Activated CD4-positive, alpha-beta memory T cell treated with anti-CD3 and anti-CD28 coated beads for 36 hours (primary cell): ENCODE measurements around the gene MTMR6. TPM values are rescaled to one million over a fixed set of nuclear protein-coding genes. Genes with fewer than 3 reads are reported as not detected.

Source experiments
- CTCF ChIA-PET: fragments of 350-600 bp; sonication (Branson Sonifier 250); formaldehyde crosslinking; loops from one replicate; lab custom pipeline; 2021; ENCODE audit warnings: antibody characterized with exemption, inconsistent platforms; lab: Charles Lee
- POLR2A ChIA-PET: fragments of 350-600 bp; sonication (Branson Sonifier 250); formaldehyde crosslinking; loops from one replicate; lab custom pipeline; 2021; ENCODE audit warnings: antibody characterized with exemption; lab: Charles Lee
- DNase-seq: peaks from one replicate; pipeline ENCODE4 v3.0.0-alpha.2; 2020
- H3K27ac Mint-ChIP-seq: one replicate; pipeline ENCODE4 v1.8.0; 2021; ENCODE audit warnings: mixed read lengths
- H3K27me3 Mint-ChIP-seq: one replicate; pipeline ENCODE4 v1.8.0; 2021; ENCODE audit warnings: mixed read lengths
- H3K36me3 Mint-ChIP-seq: one replicate; pipeline ENCODE4 v1.8.0; 2021; ENCODE audit warnings: mixed read lengths
- H3K4me1 Mint-ChIP-seq: one replicate; pipeline ENCODE4 v1.8.0; 2021; ENCODE audit warnings: low read depth, mixed read lengths
- H3K4me3 Mint-ChIP-seq: one replicate; pipeline ENCODE4 v1.8.0; 2021; ENCODE audit warnings: mild to moderate bottlenecking, mixed read lengths
- H3K9me3 Mint-ChIP-seq: one replicate; pipeline ENCODE4 v1.8.0; 2021; ENCODE audit warnings: mixed read lengths
- intact Hi-C: fragments of 100-400 bp; cut with micrococcal nuclease; formaldehyde crosslinking; loops from one replicate; pipeline ENCODE4 v1.15.1; 2023
- total RNA-seq, 2 experiments: library from RNA; stranded (reverse); gene quantifications; one replicate each; pipeline ENCODE4 v1.2.3, GENCODE V29; 2021

The MTMR6 gene
- total RNA-seq, 2 experiments from 2014 or later = 12.2 to 12.5 TPM

DNA sequence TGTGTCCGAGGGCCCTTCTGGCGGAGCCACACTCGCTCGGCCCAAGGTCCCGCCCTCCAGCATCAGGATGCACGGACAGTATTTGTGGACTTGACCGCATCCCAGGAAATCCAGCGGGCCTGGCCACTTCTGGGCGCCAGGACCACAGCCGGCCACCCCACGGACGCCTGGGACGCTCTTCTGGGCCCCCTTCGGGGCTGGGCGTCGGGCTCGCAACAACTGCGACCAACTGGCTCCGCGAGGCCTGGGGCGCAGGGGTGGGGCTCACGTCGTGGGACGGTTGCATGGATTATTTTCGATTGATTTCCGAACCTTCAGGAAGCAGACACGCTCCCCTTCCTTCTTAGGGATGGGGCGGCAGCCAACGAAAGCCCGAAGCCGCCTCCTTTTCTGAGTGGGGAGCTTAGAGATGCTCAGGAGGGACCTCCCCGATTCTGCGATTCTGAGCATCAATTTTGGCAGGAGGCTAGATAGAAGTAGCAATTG, 13.6 kb upstream of the MTMR6 start:
- POLR2A ChIA-PET = interaction anchor here (0.6 to 1.4 kb wide), 2 partner anchors 25 to 29 kb away, joined by 3 read pairs; no protein-coding TSS in a partner anchor
- intact Hi-C loops = loop anchor here (1.0 to 5.0 kb wide), 5 partner anchors 14 to 379 kb away; partner anchors contain the start of gene MTMR6

GRCh38 chr13:25295701-25296100, 8.4 kb upstream of the MTMR6 start:
- Mint-ChIP-seq H3K36me3 (no peaks in the 10 kb centered on the region), H3K27me3 (no peaks in the 10 kb centered on the region), H3K4me3 (no peak overlapping the region), H3K27ac (no peak overlapping the region), H3K9me3 (no peaks in the 10 kb centered on the region), H3K4me1 (peaks cover 8% of the 10 kb centered on the region)
- CTCF ChIA-PET = interaction anchor here (1.4 to 2.4 kb wide), 2 partner anchors 9 to 12 kb away, joined by 3 to 8 read pairs; partner anchors contain the start of gene MTMR6
- POLR2A ChIA-PET = no interaction called here
- intact Hi-C loops = no loop called here
- DNase-seq = no peak

More for the DNA sequence above, 13.6 kb upstream of the MTMR6 start:
- H3K9me3 Mint-ChIP-seq = no peaks in the 10 kb centered on the region
- peak overlapping the region; percentile 92 for H3K4me3 Mint-ChIP-seq
- peaks cover 23% of the 10 kb centered on the region for H3K36me3 Mint-ChIP-seq
- peak; percentile 35 for DNase-seq
- CTCF ChIA-PET = interaction anchor here (1.2 to 1.8 kb wide), 2 partner anchors 14 to 29 kb away, joined by 4 to 6 read pairs; partner anchors contain the start of gene MTMR6
- peak overlapping the region; percentile 92 for H3K27ac Mint-ChIP-seq
- no peaks in the 10 kb centered on the region for H3K27me3 Mint-ChIP-seq
- H3K4me1 Mint-ChIP-seq = peaks cover 31% of the 10 kb centered on the region

- CTCF ChIA-PET = interaction anchor here (1.4 to 2.4 kb wide), 2 partner anchors 9 to 12 kb away, joined by 3 to 8 read pairs; partner anchors contain the start of gene MTMR6
- Mint-ChIP-seq H3K27ac (no peak overlapping the region), H3K36me3 (no peaks in the 10 kb centered on the region), H3K4me1 (peaks cover 6% of the 10 kb centered on the region), H3K4me3 (no peak overlapping the region), H3K9me3 (no peaks in the 10 kb centered on the region), H3K27me3 (no peaks in the 10 kb centered on the region)
- intact Hi-C loops = no loop called here
- POLR2A ChIA-PET = no interaction called here
- no peak for DNase-seq
Observed at GRCh38 chr13:25295228-25295627, 7.9 kb upstream of the MTMR6 start.

- no peaks in the 10 kb centered on the region for H3K36me3 Mint-ChIP-seq
- H3K27ac Mint-ChIP-seq = peak overlapping the region; percentile 18
- no peaks in the 10 kb centered on the region for H3K9me3 Mint-ChIP-seq
- DNase-seq = peak; percentile 23
- POLR2A ChIA-PET = interaction anchor here (0.9 kb wide), 1 partner anchor 10 kb away, joined by 3 read pairs; no protein-coding TSS in a partner anchor
- CTCF ChIA-PET = no interaction called here
- intact Hi-C loops = no loop called here
- peaks cover 5% of the 10 kb centered on the region for H3K4me1 Mint-ChIP-seq
- no peaks in the 10 kb centered on the region for H3K27me3 Mint-ChIP-seq
- H3K4me3 Mint-ChIP-seq = no peak overlapping the region
Observed at GRCh38 chr13:25292301-25292700, 5.0 kb upstream of the MTMR6 start.

DNA sequence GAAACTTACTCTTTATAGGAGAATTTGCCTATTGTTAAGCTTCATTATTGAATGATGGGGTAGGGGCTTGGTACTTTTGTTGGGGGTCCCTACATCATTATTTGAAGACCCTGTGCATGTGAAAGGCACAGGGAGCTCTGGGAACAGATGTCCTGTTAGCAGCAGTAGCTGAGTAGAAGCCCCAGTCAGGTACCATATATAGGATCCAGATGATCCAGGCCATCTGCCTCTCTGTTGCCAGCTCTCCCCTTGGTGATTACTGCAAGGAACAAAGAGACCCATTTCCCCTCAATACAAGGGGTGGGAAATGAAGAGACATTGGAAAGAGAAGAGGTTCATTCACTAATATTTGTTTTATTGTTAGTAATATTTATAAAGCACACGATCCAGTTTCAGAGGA, 4.4 kb upstream of the MTMR6 start:
- Mint-ChIP-seq H3K27ac (no peak overlapping the region), H3K36me3 (no peaks in the 10 kb centered on the region), H3K9me3 (no peaks in the 10 kb centered on the region), H3K4me1 (peaks cover 5% of the 10 kb centered on the region), H3K4me3 (no peak overlapping the region), H3K27me3 (no peaks in the 10 kb centered on the region)
- intact Hi-C loops = no loop called here
- DNase-seq = no peak
- ChIA-PET CTCF (no interaction called here), POLR2A (no interaction called here)

GRCh38 chr13:25288966-25289365, 1.7 kb upstream of the MTMR6 start:
- ChIA-PET POLR2A (no interaction called here), CTCF (interaction anchor here (0.7 kb wide), 1 partner anchor 13 kb away, joined by 3 read pairs; no protein-coding TSS in a partner anchor)
- H3K4me3 Mint-ChIP-seq = no peak overlapping the region
- no peak for DNase-seq
- H3K27me3 Mint-ChIP-seq = no peaks in the 10 kb centered on the region
- peaks cover 26% of the 10 kb centered on the region for H3K4me1 Mint-ChIP-seq
- no peak overlapping the region for H3K27ac Mint-ChIP-seq
- H3K36me3 Mint-ChIP-seq = peaks cover 4% of the 10 kb centered on the region
- H3K9me3 Mint-ChIP-seq = no peaks in the 10 kb centered on the region
- intact Hi-C loops = loop anchor here (10.0 kb wide), 2 partner anchors 616 to 1014 kb away; no protein-coding TSS in a partner anchor

DNA sequence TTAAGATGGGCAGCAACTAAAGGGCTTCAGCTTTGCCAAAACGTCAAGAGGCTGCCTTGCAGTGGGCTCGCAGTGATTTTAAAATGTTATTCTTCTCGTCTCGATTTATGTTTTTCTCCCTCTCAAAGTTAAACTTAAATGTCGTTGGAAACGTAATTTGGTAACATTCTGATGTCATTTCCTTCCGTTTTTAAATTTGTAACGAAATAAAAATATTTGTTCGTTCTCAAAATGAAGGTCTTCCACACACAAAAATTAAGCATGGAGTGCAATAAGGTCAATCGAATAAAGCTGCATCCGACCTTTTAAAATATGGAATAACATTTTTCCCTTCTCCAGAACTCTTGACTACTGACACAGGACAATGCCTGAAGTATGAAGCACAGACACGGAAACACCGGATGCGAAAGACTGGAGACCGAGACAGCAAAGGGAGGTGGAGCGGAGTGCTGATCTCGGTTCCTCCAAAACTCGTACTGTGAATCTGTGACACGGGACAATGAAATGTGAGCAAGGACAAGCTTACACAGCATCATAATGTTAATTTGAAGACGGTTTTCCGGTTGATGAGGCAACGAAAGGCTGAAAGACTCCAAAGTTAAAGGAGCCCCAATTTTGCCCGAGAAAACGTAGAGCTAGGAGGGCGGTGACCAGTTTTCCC, 850 bp downstream of the MTMR6 start:
- Mint-ChIP-seq H3K27me3 (no peaks in the 10 kb centered on the region), H3K9me3 (no peaks in the 10 kb centered on the region), H3K4me1 (peaks cover 44% of the 10 kb centered on the region), H3K4me3 (peak overlapping the region; percentile 93), H3K27ac (peak overlapping the region; percentile 86), H3K36me3 (peaks cover 5% of the 10 kb centered on the region)
- CTCF ChIA-PET = interaction anchor here (0.7 to 2.4 kb wide), 8 partner anchors 10 to 19 kb away, joined by 3 to 11 read pairs (median 6); partner anchors contain the start of gene NUP58
- peak; percentile 59 for DNase-seq
- intact Hi-C loops = loop anchor here (1.0 to 10.0 kb wide), 3 partner anchors 10 to 1012 kb away; no protein-coding TSS in a partner anchor
- POLR2A ChIA-PET = interaction anchor here (0.6 to 1.8 kb wide), 4 partner anchors 10 to 23 kb away, joined by 3 to 9 read pairs (median 4); no protein-coding TSS in a partner anchor

DNA sequence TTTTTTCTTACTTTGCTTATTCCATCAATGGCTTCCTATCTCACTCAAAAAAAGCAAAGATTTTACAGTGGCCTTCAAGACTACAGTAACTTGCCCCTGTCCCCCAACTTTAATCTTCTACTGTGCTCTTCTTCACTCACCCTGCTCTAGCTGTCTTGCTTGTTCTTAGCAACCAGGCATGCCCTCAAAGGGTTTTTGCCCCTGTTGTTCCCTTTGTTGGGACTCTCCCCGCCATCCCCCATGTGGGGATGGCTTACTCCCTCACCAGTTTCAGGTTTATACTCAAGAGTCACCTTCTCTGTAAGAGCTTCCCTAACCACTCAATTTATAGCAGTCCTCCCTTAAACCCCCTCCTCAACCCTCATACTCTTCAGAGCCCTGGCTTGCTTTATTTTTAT, 5.4 kb downstream of the MTMR6 start:
- no peaks in the 10 kb centered on the region for H3K27me3 Mint-ChIP-seq
- CTCF ChIA-PET = interaction anchor here (0.9 kb wide), 1 partner anchor 25 kb away, joined by 3 read pairs; no protein-coding TSS in a partner anchor
- POLR2A ChIA-PET = interaction anchor here (0.9 to 1.6 kb wide), 2 partner anchors 10 to 20 kb away, joined by 5 to 7 read pairs; no protein-coding TSS in a partner anchor
- intact Hi-C loops = loop anchor here (1.0 to 10.0 kb wide), 4 partner anchors 19 to 1007 kb away; partner anchors contain the start of gene NUP58
- peaks cover 5% of the 10 kb centered on the region for H3K36me3 Mint-ChIP-seq
- DNase-seq = peak; percentile 59
- H3K4me1 Mint-ChIP-seq = peaks cover 82% of the 10 kb centered on the region
- H3K27ac Mint-ChIP-seq = peak overlapping the region; percentile 83
- peak overlapping the region; percentile 11 for H3K4me3 Mint-ChIP-seq
- H3K9me3 Mint-ChIP-seq = no peaks in the 10 kb centered on the region

GRCh38 chr13:25281193-25281934, 5.9 kb downstream of the MTMR6 start:
- no peaks in the 10 kb centered on the region for H3K27me3 Mint-ChIP-seq
- H3K4me3 Mint-ChIP-seq = peak overlapping the region; percentile 11
- DNase-seq = peak; percentile 58
- peak overlapping the region; percentile 83 for H3K27ac Mint-ChIP-seq
- ChIA-PET CTCF (interaction anchor here (0.9 kb wide), 1 partner anchor 24 kb away, joined by 3 read pairs; no protein-coding TSS in a partner anchor), POLR2A (interaction anchor here (0.6 to 1.6 kb wide), 3 partner anchors 10 to 591 kb away, joined by 3 to 7 read pairs (median 5); no protein-coding TSS in a partner anchor)
- intact Hi-C loops = loop anchor here (1.0 to 10.0 kb wide), 4 partner anchors 20 to 1007 kb away; partner anchors contain the start of gene NUP58
- H3K36me3 Mint-ChIP-seq = peaks cover 3% of the 10 kb centered on the region
- H3K4me1 Mint-ChIP-seq = peaks cover 86% of the 10 kb centered on the region
- no peaks in the 10 kb centered on the region for H3K9me3 Mint-ChIP-seq

DNA sequence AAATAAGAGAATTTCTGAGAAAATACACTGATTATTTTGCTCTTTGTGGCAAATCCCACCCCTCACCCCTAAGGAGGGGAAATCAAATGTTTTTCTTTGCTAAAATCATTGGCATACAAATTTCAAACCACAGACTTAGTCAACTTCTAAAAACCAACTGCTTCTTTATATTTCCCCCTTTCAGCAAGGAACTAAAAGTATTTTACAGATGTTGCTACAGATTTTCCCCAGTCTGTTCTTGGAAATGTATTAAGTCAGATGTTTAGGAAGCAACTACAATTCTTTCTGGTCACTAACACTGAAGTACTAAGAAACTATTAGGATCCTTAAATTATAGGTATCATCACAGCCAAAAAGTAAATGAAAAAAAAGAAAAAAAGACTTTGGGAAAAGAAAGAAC, 6.9 kb downstream of the MTMR6 start:
- POLR2A ChIA-PET = no interaction called here
- Mint-ChIP-seq H3K4me1 (peaks cover 83% of the 10 kb centered on the region), H3K4me3 (no peak overlapping the region)

GRCh38 chr13:25276748-25277147, 10.5 kb downstream of the MTMR6 start:
- intact Hi-C loops = loop anchor here (1.0 kb wide), 1 partner anchor 10 kb away; no protein-coding TSS in a partner anchor
- Mint-ChIP-seq H3K36me3 (no peaks in the 10 kb centered on the region), H3K9me3 (no peaks in the 10 kb centered on the region), H3K4me1 (peaks cover 53% of the 10 kb centered on the region), H3K27me3 (no peaks in the 10 kb centered on the region), H3K4me3 (no peak overlapping the region), H3K27ac (no peak overlapping the region)
- POLR2A ChIA-PET = interaction anchor here (0.6 to 1.6 kb wide), 4 partner anchors 9 to 27 kb away, joined by 3 to 9 read pairs (median 4); partner anchors contain the start of genes MTMR6 and NUP58
- DNase-seq = no peak
- CTCF ChIA-PET = interaction anchor here (0.8 to 1.9 kb wide), 4 partner anchors 9 to 43 kb away, joined by 3 to 11 read pairs (median 4); no protein-coding TSS in a partner anchor

More for the DNA sequence above, 6.9 kb downstream of the MTMR6 start:
- Mint-ChIP-seq H3K9me3 (no peaks in the 10 kb centered on the region), H3K27me3 (no peaks in the 10 kb centered on the region), H3K36me3 (peaks cover 1% of the 10 kb centered on the region), H3K27ac (no peak overlapping the region)
- CTCF ChIA-PET = no interaction called here
- intact Hi-C loops = loop anchor here (5.0 to 10.0 kb wide), 3 partner anchors 578 to 1006 kb away; no protein-coding TSS in a partner anchor
- no peak for DNase-seq
